ENCODE results near the gene GLS. TPM values are rescaled to one million over a fixed set of nuclear protein-coding genes. Genes with fewer than 3 reads are reported as not detected.

Gene GLS
- total RNA-seq, 2 donors from 2014 or later = 47.2 to 99.3 TPM

DNA sequence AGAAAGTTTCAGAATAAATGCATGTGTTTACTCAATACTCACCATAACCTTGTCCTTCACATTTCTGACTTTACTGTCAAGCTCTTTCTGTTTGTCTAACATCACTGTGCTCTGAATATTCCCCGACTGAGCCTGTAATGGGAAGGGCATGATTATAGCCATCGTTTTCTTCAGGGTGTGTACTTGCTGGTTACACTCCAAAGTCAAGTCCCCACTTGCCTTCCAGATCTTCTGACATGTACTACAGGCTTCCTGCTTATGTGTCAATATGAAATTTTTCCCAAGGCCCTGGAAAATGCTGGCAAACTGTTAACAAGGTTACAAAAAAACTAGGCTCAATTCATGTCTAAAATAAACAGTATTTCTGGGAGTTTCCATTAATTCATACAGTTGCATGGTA, 120.4 kb downstream of the GLS start:
- no peak overlapping the region for H3K27ac ChIP-seq (ENCODE audit: low read depth, low read length)
- no peak overlapping the region for H3K27ac Mint-ChIP-seq
- H3K4me1 Mint-ChIP-seq = no peaks in the 10 kb centered on the region

DNA sequence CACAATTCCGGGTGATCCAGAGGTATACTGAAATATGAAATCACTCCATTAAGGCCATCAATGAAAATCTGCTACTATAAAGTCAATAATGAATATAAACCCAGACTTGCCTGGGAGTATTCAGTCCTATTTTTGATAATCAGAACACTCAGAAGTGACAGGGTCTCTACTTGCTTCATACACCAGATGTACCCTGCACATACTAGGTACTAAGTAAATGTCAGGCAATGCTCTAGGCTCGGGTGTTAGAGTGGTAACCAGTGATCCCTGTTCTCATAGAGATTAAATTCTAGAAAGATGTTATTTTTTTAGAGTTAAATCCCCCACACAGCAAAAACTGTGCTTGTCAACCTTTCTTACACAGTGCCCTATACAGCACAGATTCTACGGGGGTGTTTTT, 121.0 kb downstream of the GLS start:
- no peak for DNase-seq
- no peak overlapping the region for H3K4me3 ChIP-seq (ENCODE audit: low read length)
- Mint-ChIP-seq H3K27ac (no peak overlapping the region), H3K4me1 (no peaks in the 10 kb centered on the region), H3K9me3 (peaks cover 4% of the 10 kb centered on the region), H3K36me3 (ENCODE audit: low read depth) (peaks cover 75% of the 10 kb centered on the region), H3K4me3 (no peak overlapping the region), H3K27me3 (ENCODE audit: insufficient read depth) (no peaks in the 10 kb centered on the region)
- TF ChIP-seq, protein P1, sequence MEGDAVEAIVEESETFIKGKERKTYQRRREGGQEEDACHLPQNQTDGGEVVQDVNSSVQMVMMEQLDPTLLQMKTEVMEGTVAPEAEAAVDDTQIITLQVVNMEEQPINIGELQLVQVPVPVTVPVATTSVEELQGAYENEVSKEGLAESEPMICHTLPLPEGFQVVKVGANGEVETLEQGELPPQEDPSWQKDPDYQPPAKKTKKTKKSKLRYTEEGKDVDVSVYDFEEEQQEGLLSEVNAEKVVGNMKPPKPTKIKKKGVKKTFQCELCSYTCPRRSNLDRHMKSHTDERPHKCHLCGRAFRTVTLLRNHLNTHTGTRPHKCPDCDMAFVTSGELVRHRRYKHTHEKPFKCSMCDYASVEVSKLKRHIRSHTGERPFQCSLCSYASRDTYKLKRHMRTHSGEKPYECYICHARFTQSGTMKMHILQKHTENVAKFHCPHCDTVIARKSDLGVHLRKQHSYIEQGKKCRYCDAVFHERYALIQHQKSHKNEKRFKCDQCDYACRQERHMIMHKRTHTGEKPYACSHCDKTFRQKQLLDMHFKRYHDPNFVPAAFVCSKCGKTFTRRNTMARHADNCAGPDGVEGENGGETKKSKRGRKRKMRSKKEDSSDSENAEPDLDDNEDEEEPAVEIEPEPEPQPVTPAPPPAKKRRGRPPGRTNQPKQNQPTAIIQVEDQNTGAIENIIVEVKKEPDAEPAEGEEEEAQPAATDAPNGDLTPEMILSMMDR (conservative IDR thresholded peaks at IDR 0.05) = no peak
- H3K4me1 ChIP-seq (ENCODE audit: control insufficient read depth, insufficient read depth, low read length) = no peaks in the 10 kb centered on the region
- H3K9me3 ChIP-seq (ENCODE audit: control insufficient read depth, low read length) = peaks cover 5% of the 10 kb centered on the region
- no peak overlapping the region for H3K27ac ChIP-seq (ENCODE audit: low read depth, low read length)
- H3K27me3 ChIP-seq (ENCODE audit: control insufficient read depth, insufficient read depth, low read length, poor library complexity, severe bottlenecking) = no peaks in the 10 kb centered on the region
- WGBS, 2 experiments (ENCODE audit: insufficient coverage in 1 of 2, insufficient read length in 1 of 2) = 91 to 100% methylated on average over 1 to 2 of the region's 3 CpGs
- peaks cover 98% of the 10 kb centered on the region for H3K36me3 ChIP-seq (ENCODE audit: control insufficient read depth, insufficient read depth, low read length)
- H3K9ac ChIP-seq (ENCODE audit: extremely low read depth, low read length, poor library complexity, severe bottlenecking) = no peak overlapping the region

More for the DNA sequence above, 120.4 kb downstream of the GLS start:
- H3K9ac ChIP-seq (ENCODE audit: extremely low read depth, low read length, poor library complexity, severe bottlenecking) = no peak overlapping the region
- H3K27me3 ChIP-seq (ENCODE audit: control insufficient read depth, insufficient read depth, low read length, poor library complexity, severe bottlenecking) = no peaks in the 10 kb centered on the region
- 84 to 87% methylated on average over 2 of the region's 2 CpGs for WGBS, 2 experiments (ENCODE audit: insufficient coverage in 1 of 2, insufficient read length in 1 of 2)
- H3K36me3 Mint-ChIP-seq (ENCODE audit: low read depth) = peaks cover 73% of the 10 kb centered on the region
- peaks cover 4% of the 10 kb centered on the region for H3K9me3 Mint-ChIP-seq
- TF ChIP-seq, protein P1 (conservative IDR thresholded peaks at IDR 0.05) = no peak
- no peaks in the 10 kb centered on the region for H3K4me1 ChIP-seq (ENCODE audit: control insufficient read depth, insufficient read depth, low read length)
- no peak overlapping the region for H3K4me3 Mint-ChIP-seq
- no peak overlapping the region for H3K4me3 ChIP-seq (ENCODE audit: low read length)
- no peaks in the 10 kb centered on the region for H3K27me3 Mint-ChIP-seq (ENCODE audit: insufficient read depth)
- H3K9me3 ChIP-seq (ENCODE audit: control insufficient read depth, low read length) = peaks cover 5% of the 10 kb centered on the region
- no peak for DNase-seq
- peaks cover 98% of the 10 kb centered on the region for H3K36me3 ChIP-seq (ENCODE audit: control insufficient read depth, insufficient read depth, low read length)

DNA sequence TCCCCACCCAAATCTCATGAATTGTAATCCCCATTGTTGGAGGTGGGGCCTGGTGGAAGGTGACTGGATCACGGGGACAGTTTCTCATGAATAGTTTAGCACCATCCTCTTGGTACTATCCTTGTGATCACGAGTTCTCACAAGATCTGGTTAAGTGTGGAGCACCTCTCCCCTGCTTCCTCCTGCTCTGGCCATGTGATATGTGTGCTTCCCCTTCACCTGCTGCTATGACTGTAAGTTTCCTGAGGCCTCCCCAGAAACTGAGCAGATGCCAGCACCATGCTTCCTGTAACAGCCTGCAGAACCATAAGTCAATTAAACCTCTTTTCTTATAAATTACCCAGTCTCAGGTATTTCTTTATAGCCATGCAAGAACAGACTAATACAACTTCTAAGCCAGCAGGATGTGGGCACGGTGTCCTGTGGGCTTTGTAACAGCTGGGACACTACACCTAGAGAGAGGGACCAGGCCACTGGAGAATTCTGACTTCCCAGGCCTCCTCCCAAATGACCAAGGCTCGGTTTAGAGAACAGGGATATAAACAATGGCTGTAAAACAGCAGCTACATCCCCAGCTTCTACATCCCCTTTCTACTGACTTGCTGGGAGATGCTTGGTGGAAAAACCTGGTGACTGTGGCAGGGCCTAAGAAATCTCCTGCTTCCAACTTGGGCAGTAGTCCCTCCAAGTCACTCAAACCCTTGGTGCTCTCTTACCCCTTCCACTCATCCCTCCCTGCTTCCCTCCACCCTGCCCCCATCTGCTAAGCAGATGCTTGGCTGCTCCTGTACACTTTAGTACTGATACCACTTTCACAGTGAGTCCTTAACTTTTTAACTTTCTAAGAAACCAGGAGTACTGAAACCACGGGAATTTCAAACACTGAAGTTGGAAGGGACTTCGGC, 123.0 kb downstream of the GLS start:
- TF ChIP-seq, protein P1 (conservative IDR thresholded peaks at IDR 0.05) = no peak
- no peak overlapping the region for H3K27ac Mint-ChIP-seq
- no peaks in the 10 kb centered on the region for H3K27me3 ChIP-seq (ENCODE audit: control insufficient read depth, insufficient read depth, low read length, poor library complexity, severe bottlenecking)
- H3K27ac ChIP-seq (ENCODE audit: low read depth, low read length) = no peak overlapping the region
- no peak overlapping the region for H3K4me3 ChIP-seq (ENCODE audit: low read length)
- DNase-seq = no peak
- H3K9ac ChIP-seq (ENCODE audit: extremely low read depth, low read length, poor library complexity, severe bottlenecking) = no peak overlapping the region
- no peaks in the 10 kb centered on the region for H3K4me1 Mint-ChIP-seq
- H3K36me3 ChIP-seq (ENCODE audit: control insufficient read depth, insufficient read depth, low read length) = peaks cover 99% of the 10 kb centered on the region
- H3K27me3 Mint-ChIP-seq (ENCODE audit: insufficient read depth) = no peaks in the 10 kb centered on the region
- H3K4me1 ChIP-seq (ENCODE audit: control insufficient read depth, insufficient read depth, low read length) = no peaks in the 10 kb centered on the region
- WGBS, 2 experiments (ENCODE audit: insufficient coverage in 1 of 2, insufficient read length in 1 of 2) = 89 to 96% methylated on average over 5 to 6 of the region's 6 CpGs
- no peak overlapping the region for H3K4me3 Mint-ChIP-seq
- peaks cover 5% of the 10 kb centered on the region for H3K9me3 ChIP-seq (ENCODE audit: control insufficient read depth, low read length)
- H3K36me3 Mint-ChIP-seq (ENCODE audit: low read depth) = peaks cover 80% of the 10 kb centered on the region
- peaks cover 4% of the 10 kb centered on the region for H3K9me3 Mint-ChIP-seq

Measured in endodermal cell (in vitro differentiated cells).